ENCODE measurements around the gene PILRA.

PILRA gene

GRCh38 chr7:100413889-100414288 lies 40.6 kb downstream of the PILRA start:
- no peak for DNase-seq

GRCh38 chr7:100415448-100415847 lies 42.2 kb downstream of the PILRA start:
- no peak for DNase-seq

DNA sequence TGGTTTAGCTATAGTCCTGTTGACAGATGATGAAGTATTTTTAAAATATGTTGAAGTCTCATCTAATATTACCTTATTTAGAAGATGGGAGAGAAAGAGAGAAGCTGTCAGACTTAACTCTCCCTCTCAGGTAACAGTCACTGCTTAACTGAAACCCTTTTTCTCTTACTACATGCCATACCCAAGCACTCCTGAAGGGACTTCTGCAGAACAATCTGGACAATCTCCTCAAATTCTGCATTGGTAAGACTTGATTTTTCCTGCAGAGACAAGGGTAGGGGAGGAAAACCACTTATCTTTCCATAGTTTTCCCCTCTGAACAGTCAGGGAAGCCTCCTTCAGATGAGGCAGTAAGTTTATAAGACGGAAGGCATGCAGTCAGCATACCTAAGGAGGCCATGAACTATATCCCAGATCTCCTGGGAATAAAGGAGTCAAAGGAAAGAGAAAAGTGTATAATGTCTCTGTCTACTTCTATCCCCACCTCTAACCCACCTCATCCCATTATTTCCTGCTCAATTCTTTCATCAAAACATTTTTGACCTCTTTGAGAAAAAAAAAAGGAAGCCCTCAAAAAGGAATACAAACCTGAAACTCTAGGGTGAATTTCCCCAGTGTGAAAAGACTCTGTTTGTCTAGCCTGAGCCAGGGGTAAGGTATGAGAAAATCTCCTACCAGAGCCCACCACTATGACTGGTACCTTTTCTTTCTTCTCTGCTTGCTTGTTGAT lies 45.8 kb downstream of the PILRA start:
- DNase-seq = no peak

GRCh38 chr7:100419660-100420226 lies 46.5 kb downstream of the PILRA start:
- DNase-seq = no peak

- DNase-seq = no peak
Measured at GRCh38 chr7:100423315-100423714, 50.0 kb downstream of the PILRA start.

DNA sequence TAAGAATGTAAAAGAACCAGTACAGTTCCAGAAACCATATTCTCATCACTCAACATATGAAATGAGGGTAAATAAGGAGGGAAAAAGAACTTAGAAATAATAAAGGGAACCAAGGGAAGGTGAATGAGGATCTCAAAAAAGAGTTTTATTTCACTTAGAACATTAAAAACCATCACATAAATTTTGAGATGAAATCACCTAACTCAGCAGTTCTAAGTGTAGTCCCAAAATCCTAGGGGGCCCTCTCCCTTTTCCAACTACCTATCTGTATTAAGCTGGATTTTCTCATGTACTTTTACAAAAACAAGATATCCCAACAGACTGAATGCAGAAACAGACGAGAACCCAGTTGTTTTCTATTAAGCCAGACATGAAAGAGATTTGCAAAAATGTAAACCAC lies 52.1 kb downstream of the PILRA start:
- no peak for DNase-seq

- DNase-seq = no peak
Measured at GRCh38 chr7:100426516-100426915, 53.2 kb downstream of the PILRA start.

GRCh38 chr7:100427762-100428198 lies 54.5 kb downstream of the PILRA start:
- no peak for DNase-seq

GRCh38 chr7:100428199-100428966 lies 55.1 kb downstream of the PILRA start, which contains the start of gene ZCWPW1:
ZCWPW1 (minus strand) TSS chr7:100428703; CDS start chr7:100420649, 8,054 bp downstream.
- peak; percentile 95 to 98 for DNase-seq

- peak; percentile 98 to 100 for DNase-seq
Measured at GRCh38 chr7:100428967-100429636, 55.8 kb downstream of the PILRA start.

GRCh38 chr7:100429637-100430492 lies 56.6 kb downstream of the PILRA start, which contains the start of gene MEPCE:
MEPCE (plus strand) TSS chr7:100429831; CDS start chr7:100430019, 188 bp downstream.
- DNase-seq = peak; percentile 94 to 99

DNA sequence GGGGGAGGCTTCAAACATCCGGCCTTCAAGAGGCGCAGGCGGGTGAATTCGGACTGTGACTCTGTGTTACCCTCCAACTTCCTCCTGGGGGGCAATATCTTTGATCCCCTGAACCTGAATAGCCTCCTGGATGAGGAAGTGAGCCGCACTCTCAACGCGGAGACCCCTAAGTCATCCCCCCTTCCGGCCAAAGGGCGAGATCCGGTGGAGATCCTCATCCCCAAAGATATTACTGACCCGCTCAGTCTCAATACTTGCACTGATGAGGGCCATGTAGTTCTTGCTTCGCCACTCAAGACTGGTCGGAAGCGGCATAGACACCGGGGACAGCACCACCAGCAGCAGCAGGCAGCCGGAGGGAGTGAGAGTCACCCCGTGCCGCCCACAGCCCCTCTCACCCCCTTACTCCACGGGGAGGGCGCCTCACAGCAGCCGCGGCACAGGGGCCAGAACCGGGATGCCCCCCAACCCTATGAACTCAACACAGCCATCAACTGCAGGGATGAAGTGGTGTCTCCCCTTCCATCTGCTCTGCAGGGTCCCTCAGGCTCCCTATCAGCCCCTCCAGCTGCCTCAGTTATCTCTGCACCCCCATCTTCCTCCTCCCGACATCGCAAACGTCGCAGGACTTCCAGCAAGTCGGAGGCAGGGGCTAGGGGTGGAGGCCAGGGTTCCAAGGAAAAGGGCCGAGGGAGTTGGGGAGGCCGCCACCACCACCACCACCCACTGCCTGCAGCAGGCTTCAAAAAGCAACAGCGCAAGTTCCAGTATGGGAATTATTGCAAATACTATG lies 57.4 kb downstream of the PILRA start:
- peak in 1 of 2 experiments; percentile 53 for DNase-seq

DNA sequence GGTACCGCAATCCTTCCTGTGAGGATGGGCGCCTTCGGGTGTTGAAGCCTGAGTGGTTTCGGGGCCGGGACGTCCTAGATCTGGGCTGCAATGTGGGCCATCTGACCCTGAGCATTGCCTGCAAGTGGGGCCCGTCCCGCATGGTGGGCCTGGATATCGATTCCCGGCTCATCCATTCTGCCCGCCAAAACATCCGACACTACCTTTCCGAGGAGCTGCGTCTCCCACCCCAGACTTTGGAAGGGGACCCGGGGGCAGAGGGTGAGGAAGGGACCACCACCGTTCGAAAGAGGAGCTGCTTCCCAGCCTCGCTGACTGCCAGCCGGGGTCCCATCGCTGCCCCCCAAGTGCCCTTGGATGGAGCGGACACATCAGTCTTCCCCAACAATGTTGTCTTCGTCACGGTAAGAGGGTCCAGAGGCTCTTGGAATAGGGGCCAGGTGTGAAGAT lies 58.0 kb downstream of the PILRA start:
- DNase-seq = no peak

DNA sequence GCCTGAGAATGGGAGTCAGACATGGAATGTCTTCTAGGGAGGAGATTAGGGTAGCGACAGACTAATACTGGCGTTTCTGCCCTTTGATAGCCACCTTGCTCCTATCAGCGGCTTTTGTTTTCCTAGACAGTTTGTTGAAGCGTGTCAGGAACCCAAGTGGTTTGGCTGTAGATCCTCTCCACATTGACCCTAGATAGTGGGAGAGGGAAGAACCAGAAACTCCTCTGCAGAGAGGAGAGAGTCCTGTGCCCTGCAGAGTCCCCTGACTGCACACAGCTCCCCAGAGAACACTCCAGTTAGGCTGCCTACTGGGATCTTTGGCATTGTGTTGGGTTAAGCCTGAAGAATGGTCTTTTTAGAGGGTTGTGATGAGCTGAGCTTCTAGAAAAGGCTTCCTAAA lies 58.8 kb downstream of the PILRA start:
- DNase-seq = no peak

- no peak for DNase-seq
Measured at GRCh38 chr7:100432621-100433275, 59.5 kb downstream of the PILRA start.

- DNase-seq = no peak
Measured at GRCh38 chr7:100433276-100433591, 59.9 kb downstream of the PILRA start.

DNA sequence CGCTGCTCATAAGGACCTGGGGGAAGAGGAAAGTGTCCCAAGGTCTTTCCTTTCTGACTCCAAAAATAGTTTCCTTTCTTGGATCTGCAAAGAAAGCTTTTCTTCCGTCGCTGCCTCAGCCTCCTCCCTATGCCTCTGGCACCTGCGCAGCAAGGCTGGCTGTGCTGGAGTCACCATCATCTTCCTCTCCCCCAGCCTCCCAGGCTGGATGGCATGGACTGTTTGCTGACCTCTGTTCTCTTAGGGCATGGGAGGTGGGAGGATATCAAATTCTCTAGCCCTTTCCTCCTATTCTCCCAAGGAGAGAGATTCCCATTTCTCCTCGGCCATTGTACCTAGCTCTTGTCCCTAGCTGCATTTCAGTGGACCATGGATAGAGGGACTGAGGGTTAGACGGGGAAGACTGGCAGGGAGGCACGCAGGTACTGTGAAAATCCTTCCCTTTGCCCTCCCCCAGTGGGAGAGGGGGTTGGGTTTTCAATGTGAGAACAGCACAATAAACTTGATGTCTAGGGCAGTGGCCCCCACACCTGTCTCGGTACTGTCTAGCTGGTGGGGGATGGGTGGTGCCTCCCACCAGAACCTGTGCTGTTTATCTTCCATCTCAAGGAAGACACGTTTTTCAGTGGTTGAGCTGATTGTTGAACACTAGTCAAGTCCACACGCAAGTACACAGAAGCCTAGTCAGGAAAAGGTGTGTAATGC lies 60.5 kb downstream of the PILRA start:
- no peak for DNase-seq

- DNase-seq = no peak
Measured at GRCh38 chr7:100434297-100435144, 61.2 kb downstream of the PILRA start.
